ENCODE measurements around the gene MED12. TPM values are rescaled to one million over a fixed set of nuclear protein-coding genes. Genes with fewer than 3 reads are reported as not detected.

MED12 gene
- total and polyA plus RNA-seq, 2 of the 8 experiments (the other 6 are each of a cell fraction or from before 2014, with no cell fraction given), result 19.4 to 48.9 TPM

DNA sequence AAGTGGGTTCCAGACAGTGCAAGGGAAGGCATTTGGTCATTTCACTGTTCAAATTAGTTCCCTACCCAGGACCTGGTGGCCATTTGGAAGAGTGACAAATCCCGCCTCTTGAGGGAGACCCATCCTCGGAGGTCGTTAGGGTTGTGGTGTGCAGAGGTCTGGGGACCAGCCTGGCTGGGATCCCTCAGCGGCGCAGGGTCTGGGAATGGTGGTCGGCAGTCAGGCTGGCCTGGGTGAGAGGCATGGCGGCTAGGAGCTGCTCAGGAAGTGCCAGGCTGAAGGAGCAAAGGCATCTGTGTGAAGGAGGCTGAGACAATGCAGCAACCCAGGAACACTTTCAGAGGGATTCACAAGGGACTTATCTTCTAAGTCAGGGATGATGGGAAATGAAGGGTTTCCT, 33.0 kb downstream of the MED12 start (continued):
- TF ChIP-seq, protein P1, sequence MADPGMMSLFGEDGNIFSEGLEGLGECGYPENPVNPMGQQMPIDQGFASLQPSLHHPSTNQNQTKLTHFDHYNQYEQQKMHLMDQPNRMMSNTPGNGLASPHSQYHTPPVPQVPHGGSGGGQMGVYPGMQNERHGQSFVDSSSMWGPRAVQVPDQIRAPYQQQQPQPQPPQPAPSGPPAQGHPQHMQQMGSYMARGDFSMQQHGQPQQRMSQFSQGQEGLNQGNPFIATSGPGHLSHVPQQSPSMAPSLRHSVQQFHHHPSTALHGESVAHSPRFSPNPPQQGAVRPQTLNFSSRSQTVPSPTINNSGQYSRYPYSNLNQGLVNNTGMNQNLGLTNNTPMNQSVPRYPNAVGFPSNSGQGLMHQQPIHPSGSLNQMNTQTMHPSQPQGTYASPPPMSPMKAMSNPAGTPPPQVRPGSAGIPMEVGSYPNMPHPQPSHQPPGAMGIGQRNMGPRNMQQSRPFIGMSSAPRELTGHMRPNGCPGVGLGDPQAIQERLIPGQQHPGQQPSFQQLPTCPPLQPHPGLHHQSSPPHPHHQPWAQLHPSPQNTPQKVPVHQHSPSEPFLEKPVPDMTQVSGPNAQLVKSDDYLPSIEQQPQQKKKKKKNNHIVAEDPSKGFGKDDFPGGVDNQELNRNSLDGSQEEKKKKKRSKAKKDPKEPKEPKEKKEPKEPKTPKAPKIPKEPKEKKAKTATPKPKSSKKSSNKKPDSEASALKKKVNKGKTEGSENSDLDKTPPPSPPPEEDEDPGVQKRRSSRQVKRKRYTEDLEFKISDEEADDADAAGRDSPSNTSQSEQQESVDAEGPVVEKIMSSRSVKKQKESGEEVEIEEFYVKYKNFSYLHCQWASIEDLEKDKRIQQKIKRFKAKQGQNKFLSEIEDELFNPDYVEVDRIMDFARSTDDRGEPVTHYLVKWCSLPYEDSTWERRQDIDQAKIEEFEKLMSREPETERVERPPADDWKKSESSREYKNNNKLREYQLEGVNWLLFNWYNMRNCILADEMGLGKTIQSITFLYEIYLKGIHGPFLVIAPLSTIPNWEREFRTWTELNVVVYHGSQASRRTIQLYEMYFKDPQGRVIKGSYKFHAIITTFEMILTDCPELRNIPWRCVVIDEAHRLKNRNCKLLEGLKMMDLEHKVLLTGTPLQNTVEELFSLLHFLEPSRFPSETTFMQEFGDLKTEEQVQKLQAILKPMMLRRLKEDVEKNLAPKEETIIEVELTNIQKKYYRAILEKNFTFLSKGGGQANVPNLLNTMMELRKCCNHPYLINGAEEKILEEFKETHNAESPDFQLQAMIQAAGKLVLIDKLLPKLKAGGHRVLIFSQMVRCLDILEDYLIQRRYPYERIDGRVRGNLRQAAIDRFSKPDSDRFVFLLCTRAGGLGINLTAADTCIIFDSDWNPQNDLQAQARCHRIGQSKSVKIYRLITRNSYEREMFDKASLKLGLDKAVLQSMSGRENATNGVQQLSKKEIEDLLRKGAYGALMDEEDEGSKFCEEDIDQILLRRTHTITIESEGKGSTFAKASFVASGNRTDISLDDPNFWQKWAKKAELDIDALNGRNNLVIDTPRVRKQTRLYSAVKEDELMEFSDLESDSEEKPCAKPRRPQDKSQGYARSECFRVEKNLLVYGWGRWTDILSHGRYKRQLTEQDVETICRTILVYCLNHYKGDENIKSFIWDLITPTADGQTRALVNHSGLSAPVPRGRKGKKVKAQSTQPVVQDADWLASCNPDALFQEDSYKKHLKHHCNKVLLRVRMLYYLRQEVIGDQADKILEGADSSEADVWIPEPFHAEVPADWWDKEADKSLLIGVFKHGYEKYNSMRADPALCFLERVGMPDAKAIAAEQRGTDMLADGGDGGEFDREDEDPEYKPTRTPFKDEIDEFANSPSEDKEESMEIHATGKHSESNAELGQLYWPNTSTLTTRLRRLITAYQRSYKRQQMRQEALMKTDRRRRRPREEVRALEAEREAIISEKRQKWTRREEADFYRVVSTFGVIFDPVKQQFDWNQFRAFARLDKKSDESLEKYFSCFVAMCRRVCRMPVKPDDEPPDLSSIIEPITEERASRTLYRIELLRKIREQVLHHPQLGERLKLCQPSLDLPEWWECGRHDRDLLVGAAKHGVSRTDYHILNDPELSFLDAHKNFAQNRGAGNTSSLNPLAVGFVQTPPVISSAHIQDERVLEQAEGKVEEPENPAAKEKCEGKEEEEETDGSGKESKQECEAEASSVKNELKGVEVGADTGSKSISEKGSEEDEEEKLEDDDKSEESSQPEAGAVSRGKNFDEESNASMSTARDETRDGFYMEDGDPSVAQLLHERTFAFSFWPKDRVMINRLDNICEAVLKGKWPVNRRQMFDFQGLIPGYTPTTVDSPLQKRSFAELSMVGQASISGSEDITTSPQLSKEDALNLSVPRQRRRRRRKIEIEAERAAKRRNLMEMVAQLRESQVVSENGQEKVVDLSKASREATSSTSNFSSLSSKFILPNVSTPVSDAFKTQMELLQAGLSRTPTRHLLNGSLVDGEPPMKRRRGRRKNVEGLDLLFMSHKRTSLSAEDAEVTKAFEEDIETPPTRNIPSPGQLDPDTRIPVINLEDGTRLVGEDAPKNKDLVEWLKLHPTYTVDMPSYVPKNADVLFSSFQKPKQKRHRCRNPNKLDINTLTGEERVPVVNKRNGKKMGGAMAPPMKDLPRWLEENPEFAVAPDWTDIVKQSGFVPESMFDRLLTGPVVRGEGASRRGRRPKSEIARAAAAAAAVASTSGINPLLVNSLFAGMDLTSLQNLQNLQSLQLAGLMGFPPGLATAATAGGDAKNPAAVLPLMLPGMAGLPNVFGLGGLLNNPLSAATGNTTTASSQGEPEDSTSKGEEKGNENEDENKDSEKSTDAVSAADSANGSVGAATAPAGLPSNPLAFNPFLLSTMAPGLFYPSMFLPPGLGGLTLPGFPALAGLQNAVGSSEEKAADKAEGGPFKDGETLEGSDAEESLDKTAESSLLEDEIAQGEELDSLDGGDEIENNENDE (IDR thresholded peaks at IDR 0.05; ENCODE audit: insufficient replicate concordance, low read length), result no peak
- no peak for TF ChIP-seq SP1 (IDR thresholded peaks at IDR 0.05; ENCODE audit: low read depth, low read length)
- no peak for TF ChIP-seq SP2 (IDR thresholded peaks at IDR 0.05; ENCODE audit: low read length)
- no peak for TF ChIP-seq JUND (IDR thresholded peaks at IDR 0.05; ENCODE audit: low read length)
- TF ChIP-seq POLR2A (IDR thresholded peaks at IDR 0.05; ENCODE audit: control extremely low read depth in 1 of 2, low read depth in 2 of 2, low read length in 2 of 2), result no peak
- TF ChIP-seq, protein P2, sequence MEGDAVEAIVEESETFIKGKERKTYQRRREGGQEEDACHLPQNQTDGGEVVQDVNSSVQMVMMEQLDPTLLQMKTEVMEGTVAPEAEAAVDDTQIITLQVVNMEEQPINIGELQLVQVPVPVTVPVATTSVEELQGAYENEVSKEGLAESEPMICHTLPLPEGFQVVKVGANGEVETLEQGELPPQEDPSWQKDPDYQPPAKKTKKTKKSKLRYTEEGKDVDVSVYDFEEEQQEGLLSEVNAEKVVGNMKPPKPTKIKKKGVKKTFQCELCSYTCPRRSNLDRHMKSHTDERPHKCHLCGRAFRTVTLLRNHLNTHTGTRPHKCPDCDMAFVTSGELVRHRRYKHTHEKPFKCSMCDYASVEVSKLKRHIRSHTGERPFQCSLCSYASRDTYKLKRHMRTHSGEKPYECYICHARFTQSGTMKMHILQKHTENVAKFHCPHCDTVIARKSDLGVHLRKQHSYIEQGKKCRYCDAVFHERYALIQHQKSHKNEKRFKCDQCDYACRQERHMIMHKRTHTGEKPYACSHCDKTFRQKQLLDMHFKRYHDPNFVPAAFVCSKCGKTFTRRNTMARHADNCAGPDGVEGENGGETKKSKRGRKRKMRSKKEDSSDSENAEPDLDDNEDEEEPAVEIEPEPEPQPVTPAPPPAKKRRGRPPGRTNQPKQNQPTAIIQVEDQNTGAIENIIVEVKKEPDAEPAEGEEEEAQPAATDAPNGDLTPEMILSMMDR (IDR thresholded peaks at IDR 0.05; ENCODE audit: control extremely low read depth in 1 of 3, insufficient read depth in 1 of 3, low read depth in 1 of 3, low read length in 3 of 3), result no peak
- no peak for TF ChIP-seq EZH2 (IDR thresholded peaks at IDR 0.05; ENCODE audit: low read depth, low read length, severe bottlenecking)
- no peak for TF ChIP-seq E2F6 (IDR thresholded peaks at IDR 0.05)
- no peak for TF ChIP-seq TEAD4 (IDR thresholded peaks at IDR 0.05; ENCODE audit: low read depth, low read length)

All from H1 (cell line).